Keratinocyte (primary cell): Measurements from ENCODE around the gene MKRN2. TPM values are rescaled to one million over a fixed set of nuclear protein-coding genes. Genes with fewer than 3 reads are reported as not detected.

ENCODE experiments used
- DNase-seq: peaks from one replicate; pipeline ENCODE4 v3.0.0-alpha.2; 2011; ENCODE audit warnings: low read depth, missing footprints, low spot score
- FAIRE-seq: peaks from 2 replicates; lab custom pipeline; 2011; peaks lifted over from hg19 to GRCh38; lab: Jason Lieb, UNC
- H2AFZ ChIP-seq: 2 replicates; pipeline ENCODE4 v1.6.0; 2012; ENCODE audit warnings: low read length, control low read depth, inconsistent platforms; ENCODE audit not compliant: control insufficient read depth
- H3K27ac ChIP-seq: 2 replicates; pipeline ENCODE4 v1.5.1; 2011; ENCODE audit warnings: low read length; ENCODE audit not compliant: control insufficient read depth, insufficient read depth
- H3K27me3 ChIP-seq: 3 replicates; pipeline ENCODE4 v1.6.0; 2011; ENCODE audit warnings: low read length; ENCODE audit not compliant: control insufficient read depth, insufficient read depth; ENCODE audit errors: extremely low read depth
- H3K36me3 ChIP-seq, 2 experiments: 2 replicates in 1 of 2; 3 replicates in 1 of 2; pipeline ENCODE4 v1.5.1; 2011; ENCODE audit warnings: low read length in 2 of 2, mild to moderate bottlenecking in 1 of 2; ENCODE audit not compliant: control insufficient read depth in 2 of 2, insufficient read depth in 2 of 2; ENCODE audit errors: extremely low read depth in 1 of 2
- H3K4me1 ChIP-seq: 3 replicates; pipeline ENCODE4 v1.5.1; 2011; ENCODE audit warnings: low read length; ENCODE audit not compliant: control insufficient read depth, insufficient read depth; ENCODE audit errors: extremely low read depth
- H3K4me2 ChIP-seq: 3 replicates; pipeline ENCODE4 v1.6.0; 2011; ENCODE audit warnings: low read depth, low read length; ENCODE audit not compliant: control insufficient read depth, insufficient read depth; ENCODE audit errors: extremely low read depth
- H3K4me3 ChIP-seq, 3 experiments: fragments of 200-600 bp in 1 of 3; sonication (generic) in 1 of 3; 2 replicates in 2 of 3; 3 replicates in 1 of 3; pipeline ENCODE4 v1.5.1; 2011 to 2016; ENCODE audit warnings: low read length in 3 of 3, mild to moderate bottlenecking in 3 of 3, control low read depth in 2 of 3, inconsistent platforms in 1 of 3, low read depth in 1 of 3, mixed read lengths in 1 of 3, mixed run types in 1 of 3, moderate library complexity in 1 of 3; ENCODE audit not compliant: control insufficient read depth in 2 of 3, insufficient read depth in 2 of 3; ENCODE audit errors: extremely low read depth in 1 of 3
- H3K79me2 ChIP-seq: 2 replicates; pipeline ENCODE4 v1.6.0; 2012; ENCODE audit warnings: low read length; ENCODE audit not compliant: control insufficient read depth, insufficient read depth
- H3K9ac ChIP-seq: 3 replicates; pipeline ENCODE4 v1.6.0; 2011; ENCODE audit warnings: low read length; ENCODE audit not compliant: control insufficient read depth, insufficient read depth; ENCODE audit errors: extremely low read depth
- H3K9me1 ChIP-seq: 3 replicates; pipeline ENCODE4 v1.6.0; 2011; ENCODE audit warnings: low read length; ENCODE audit not compliant: control insufficient read depth, insufficient read depth; ENCODE audit errors: extremely low read depth
- H3K9me3 ChIP-seq: 2 replicates; pipeline ENCODE4 v1.5.1; 2012; ENCODE audit warnings: low read depth, low read length; ENCODE audit not compliant: control insufficient read depth
- H4K20me1 ChIP-seq: 3 replicates; pipeline ENCODE4 v1.6.0; 2011; ENCODE audit warnings: low read length; ENCODE audit not compliant: control insufficient read depth, insufficient read depth; ENCODE audit errors: extremely low read depth
- CTCF ChIP-seq, 3 experiments: IDR thresholded peaks in 1 of 3; conservative IDR thresholded peaks in 1 of 3; optimal IDR thresholded peaks in 1 of 3; 2 replicates in 2 of 3; 3 replicates in 1 of 3; pipeline versions ENCODE3 to v1.5.1; 2011; ENCODE audit warnings: low read length in 3 of 3, mild to moderate bottlenecking in 3 of 3, moderate library complexity in 2 of 3, control low read depth in 1 of 3, inconsistent platforms in 1 of 3; ENCODE audit not compliant: insufficient read depth in 2 of 3; ENCODE audit errors: extremely low read depth in 1 of 3
- EZH2 ChIP-seq: IDR thresholded peaks from one replicate; pipeline ENCODE4 v1.6.1; 2012; ENCODE audit warnings: inconsistent platforms, mild to moderate bottlenecking, low read length, moderate library complexity
- dilution Hi-C: fragments of 300-500 bp; cut with MboI; formaldehyde crosslinking; loops from one replicate; pipeline ENCODE4 v1.7.0; 2020; ENCODE audit warnings: low sequenced_read_pairs; ENCODE audit not compliant: extremely low pct_ligation_motif_present
- polyA plus RNA-seq, 5 experiments: library from polyadenylated mRNA; depleted of rRNA in 3 of 5; stranded (reverse) in 3 of 5; stranded (forward) in 1 of 5; unstranded in 1 of 5; fragments of >200 nt; gene quantifications; 1 replicate in 1 of 5; 2 replicates in 3 of 5; 3 replicates in 1 of 5; pipeline versions ENCODE4 v1.2.1 to v1.2.3, GENCODE V29; 2011 to 2012; ENCODE audit warnings: missing spikeins in 2 of 5, low read depth in 1 of 5, low replicate concordance in 1 of 5

Gene MKRN2
- polyA plus RNA-seq, 1 donor (not counting 4 experiments of a cell fraction or from before 2014, with no cell fraction given): 31.8 TPM

- H3K36me3 ChIP-seq: peaks cover 0 to 4% of the 10 kb centered on the region in 2 experiments
- no peak overlapping the region for H3K4me2 ChIP-seq
- H3K79me2 ChIP-seq: peaks cover 56% of the 10 kb centered on the region
- FAIRE-seq: no peak
- H3K27me3 ChIP-seq: no peaks in the 10 kb centered on the region
- H4K20me1 ChIP-seq: peaks cover 2% of the 10 kb centered on the region
- no peak overlapping the region for H3K9ac ChIP-seq
- no peaks in the 10 kb centered on the region for H3K9me3 ChIP-seq
- dilution Hi-C loops: no loop called here
- H3K4me1 ChIP-seq: no peaks in the 10 kb centered on the region
- no peak overlapping the region for H2AFZ ChIP-seq
- no peak for DNase-seq
- TF ChIP-seq CTCF (optimal IDR thresholded peaks at IDR 0.05 in 1 of 3, IDR thresholded peaks at IDR 0.05 in 1 of 3, conservative IDR thresholded peaks at IDR 0.05 in 1 of 3; ENCODE audit: extremely low read depth in 1 of 3, insufficient read depth in 2 of 3, low read length in 3 of 3) (no peak), EZH2 (no peak)
- H3K9me1 ChIP-seq: no peaks in the 10 kb centered on the region
- no peak overlapping the region for H3K4me3 ChIP-seq
- no peak overlapping the region for H3K27ac ChIP-seq
Observed at GRCh38 chr3:12618426-12618825, 61.5 kb downstream of the MKRN2 start.

- Histone ChIP-seq H4K20me1 (peaks cover 6% of the 10 kb centered on the region), H3K9me1 (no peaks in the 10 kb centered on the region), H3K9ac (no peak overlapping the region), H3K9me3 (no peaks in the 10 kb centered on the region), H3K27me3 (no peaks in the 10 kb centered on the region), H3K79me2 (peaks cover 63% of the 10 kb centered on the region), H3K4me2 (no peak overlapping the region), H2AFZ (no peak overlapping the region), H3K4me3 (no peak overlapping the region), H3K36me3 (peaks cover 0 to 2% of the 10 kb centered on the region in 2 experiments), H3K27ac (no peak overlapping the region), H3K4me1 (no peaks in the 10 kb centered on the region)
- DNase-seq (no peak), FAIRE-seq (no peak)
- TF ChIP-seq CTCF (optimal IDR thresholded peaks at IDR 0.05 in 1 of 3, IDR thresholded peaks at IDR 0.05 in 1 of 3, conservative IDR thresholded peaks at IDR 0.05 in 1 of 3; ENCODE audit: extremely low read depth in 1 of 3, insufficient read depth in 2 of 3, low read length in 3 of 3) (no peak), EZH2 (no peak)
- dilution Hi-C loops: no loop called here
Observed at GRCh38 chr3:12620305-12620704, 63.4 kb downstream of the MKRN2 start.
